Nephron progenitor cell (in vitro differentiated cells): ENCODE measurements around the gene MYO1D.

Experiments used
- DNase-seq: peaks from one replicate; pipeline ENCODE4 v3.0.0; 2021
- H3K27ac Mint-ChIP-seq: 2 replicates; pipeline ENCODE4 v1.8.0; 2021; ENCODE audit warnings: mild to moderate bottlenecking, moderate library complexity, mixed read lengths
- H3K27me3 Mint-ChIP-seq: 2 replicates; pipeline ENCODE4 v1.8.0; 2021; ENCODE audit warnings: mild to moderate bottlenecking, low read depth, mixed read lengths; ENCODE audit not compliant: poor library complexity
- H3K36me3 Mint-ChIP-seq: 2 replicates; pipeline ENCODE4 v1.8.0; 2021; ENCODE audit warnings: low read depth, mixed read lengths
- H3K4me1 Mint-ChIP-seq: 2 replicates; pipeline ENCODE4 v1.8.0; 2021; ENCODE audit warnings: mixed read lengths
- H3K4me3 Mint-ChIP-seq: 2 replicates; pipeline ENCODE4 v1.8.0; 2021; ENCODE audit warnings: mild to moderate bottlenecking, moderate library complexity, mixed read lengths
- H3K9me3 Mint-ChIP-seq: 2 replicates; pipeline ENCODE4 v1.8.0; 2021; ENCODE audit warnings: mild to moderate bottlenecking, moderate library complexity, mixed read lengths
- TF ChIP-seq, protein P1 (sequence below): fragments of 200-600 bp; sonication (generic); IDR thresholded peaks from 2 replicates; pipeline ENCODE4 v1.5.0; 2021; ENCODE audit warnings: antibody characterized with exemption

MYO1D gene

DNA sequence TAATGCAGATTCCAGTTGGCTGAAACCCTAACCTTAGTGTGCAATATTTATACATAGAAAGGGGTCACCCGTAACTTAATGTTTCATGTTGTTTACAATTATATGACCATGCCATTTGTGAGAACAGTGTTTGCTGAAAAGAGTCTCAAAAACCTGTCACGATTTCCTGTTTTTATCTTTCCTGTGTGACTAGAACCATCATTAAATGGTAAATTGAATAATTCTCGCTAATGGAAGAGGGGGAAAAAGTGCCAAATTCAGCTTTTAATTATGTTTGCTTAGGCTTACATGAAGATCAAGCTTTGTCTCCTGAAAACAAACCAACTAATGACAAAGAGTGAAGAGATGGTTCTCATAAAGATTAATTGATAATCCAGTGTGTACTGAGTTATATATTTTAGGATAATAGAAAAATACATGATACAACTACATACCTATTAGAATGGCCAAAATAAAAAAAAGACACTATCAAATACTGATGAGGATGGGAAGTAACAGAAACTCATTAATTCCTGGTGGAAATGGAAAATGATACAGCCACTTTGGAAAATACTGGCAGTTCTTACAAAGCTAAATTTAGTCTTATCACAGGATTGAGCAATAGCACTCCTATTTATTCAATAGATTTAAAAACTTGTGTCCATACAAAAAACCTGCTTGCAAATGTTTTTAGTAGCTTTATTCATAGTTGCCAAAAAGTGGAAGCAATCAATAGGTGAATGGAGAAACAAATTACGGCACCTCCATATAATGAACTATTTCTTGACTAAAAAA is 248.5 kb downstream of the MYO1D start:
- Mint-ChIP-seq H3K4me3 (no peak overlapping the region), H3K36me3 (no peaks in the 10 kb centered on the region), H3K27ac (no peak overlapping the region)

DNA sequence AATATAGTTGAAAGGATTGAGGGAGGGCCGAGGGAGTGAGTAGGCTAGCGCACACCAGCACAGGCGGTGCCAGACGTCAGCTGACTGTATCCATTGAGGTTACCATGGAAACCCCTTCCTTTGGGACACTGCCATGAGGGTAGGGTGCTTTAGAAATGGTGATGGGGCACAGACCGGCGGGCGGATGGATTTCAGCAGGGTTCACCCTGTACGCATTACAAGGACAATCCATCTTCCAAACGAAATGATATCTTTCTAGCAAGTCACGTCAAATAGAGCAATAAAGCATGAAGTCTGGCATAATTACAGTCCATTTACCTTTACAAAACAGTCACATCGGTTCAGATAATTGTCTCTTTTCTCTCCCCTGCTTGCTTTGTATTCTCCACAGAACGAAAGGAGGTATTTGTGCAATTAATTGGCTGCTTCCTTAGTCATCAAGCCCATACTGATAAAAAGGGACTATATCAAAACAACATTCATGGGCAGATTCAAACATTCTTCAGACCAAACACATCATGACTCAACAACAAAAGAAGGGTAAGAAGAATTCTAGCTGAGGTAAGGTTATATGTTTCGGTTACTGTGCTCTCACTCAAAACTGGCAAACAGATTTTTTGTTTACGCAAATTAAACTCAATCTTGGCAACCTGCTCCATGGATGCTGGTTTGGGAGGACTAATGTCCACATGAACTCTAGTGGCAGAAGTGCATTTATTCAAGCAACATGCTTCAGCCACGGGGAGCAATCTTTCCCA is 249.5 kb downstream of the MYO1D start:
- H3K9me3 Mint-ChIP-seq: no peaks in the 10 kb centered on the region
- no peaks in the 10 kb centered on the region for H3K27me3 Mint-ChIP-seq
- H3K4me1 Mint-ChIP-seq: peaks cover 21% of the 10 kb centered on the region
- H3K36me3 Mint-ChIP-seq: no peaks in the 10 kb centered on the region
- no peak overlapping the region for H3K27ac Mint-ChIP-seq
- TF ChIP-seq, protein P1, sequence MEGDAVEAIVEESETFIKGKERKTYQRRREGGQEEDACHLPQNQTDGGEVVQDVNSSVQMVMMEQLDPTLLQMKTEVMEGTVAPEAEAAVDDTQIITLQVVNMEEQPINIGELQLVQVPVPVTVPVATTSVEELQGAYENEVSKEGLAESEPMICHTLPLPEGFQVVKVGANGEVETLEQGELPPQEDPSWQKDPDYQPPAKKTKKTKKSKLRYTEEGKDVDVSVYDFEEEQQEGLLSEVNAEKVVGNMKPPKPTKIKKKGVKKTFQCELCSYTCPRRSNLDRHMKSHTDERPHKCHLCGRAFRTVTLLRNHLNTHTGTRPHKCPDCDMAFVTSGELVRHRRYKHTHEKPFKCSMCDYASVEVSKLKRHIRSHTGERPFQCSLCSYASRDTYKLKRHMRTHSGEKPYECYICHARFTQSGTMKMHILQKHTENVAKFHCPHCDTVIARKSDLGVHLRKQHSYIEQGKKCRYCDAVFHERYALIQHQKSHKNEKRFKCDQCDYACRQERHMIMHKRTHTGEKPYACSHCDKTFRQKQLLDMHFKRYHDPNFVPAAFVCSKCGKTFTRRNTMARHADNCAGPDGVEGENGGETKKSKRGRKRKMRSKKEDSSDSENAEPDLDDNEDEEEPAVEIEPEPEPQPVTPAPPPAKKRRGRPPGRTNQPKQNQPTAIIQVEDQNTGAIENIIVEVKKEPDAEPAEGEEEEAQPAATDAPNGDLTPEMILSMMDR: no peak
- peak; percentile 22 for DNase-seq
- H3K4me3 Mint-ChIP-seq: no peak overlapping the region

More for the DNA sequence above, 248.5 kb downstream of the MYO1D start:
- H3K27me3 Mint-ChIP-seq: no peaks in the 10 kb centered on the region
- H3K9me3 Mint-ChIP-seq: no peaks in the 10 kb centered on the region
- TF ChIP-seq, protein P1: no peak
- no peak for DNase-seq
- peaks cover 21% of the 10 kb centered on the region for H3K4me1 Mint-ChIP-seq

DNA sequence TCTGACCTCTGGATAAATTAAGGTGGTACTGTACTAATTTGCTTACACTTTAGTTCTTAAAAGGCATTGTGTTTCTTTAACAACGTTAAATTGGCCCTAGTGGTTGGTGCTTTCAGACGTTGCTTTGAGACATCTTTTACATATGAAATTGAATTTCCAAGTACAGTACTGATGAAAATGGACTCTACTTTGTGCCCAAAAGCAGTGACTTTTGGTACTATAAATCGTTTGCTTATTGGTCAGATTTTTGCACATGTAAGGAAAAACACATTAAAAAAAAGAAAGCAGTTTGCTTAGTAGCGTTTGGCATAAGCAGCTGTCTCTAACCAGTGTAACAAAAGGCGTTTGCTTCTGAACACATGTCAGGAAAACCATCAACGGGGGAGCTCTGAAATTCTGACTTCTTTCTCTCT is 250.5 kb downstream of the MYO1D start:
- H3K27ac Mint-ChIP-seq: no peak overlapping the region
- no peaks in the 10 kb centered on the region for H3K9me3 Mint-ChIP-seq
- TF ChIP-seq, protein P1: no peak
- H3K4me3 Mint-ChIP-seq: no peak overlapping the region
- no peaks in the 10 kb centered on the region for H3K27me3 Mint-ChIP-seq
- H3K4me1 Mint-ChIP-seq: peaks cover 25% of the 10 kb centered on the region
- DNase-seq: no peak
- H3K36me3 Mint-ChIP-seq: no peaks in the 10 kb centered on the region

DNA sequence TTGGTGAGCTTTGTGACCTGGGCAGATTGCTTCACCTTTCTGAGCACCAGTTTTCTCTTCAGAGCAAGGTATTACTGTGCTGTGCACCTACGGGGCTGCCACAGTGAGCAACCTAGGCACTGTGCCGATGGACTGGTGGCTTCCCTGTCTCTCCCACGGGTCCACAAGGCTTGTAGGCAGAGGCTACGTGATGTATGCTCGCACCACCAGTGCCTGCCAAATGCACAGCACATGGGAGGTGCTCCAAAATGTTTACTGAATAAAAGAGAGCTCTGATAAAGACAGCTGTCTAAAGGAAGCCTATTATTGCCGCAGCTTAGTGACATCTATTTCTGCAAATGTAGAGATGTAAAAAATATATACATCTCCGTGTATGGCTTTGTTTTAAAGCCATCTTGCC is 251.0 kb downstream of the MYO1D start:
- DNase-seq: no peak
- no peaks in the 10 kb centered on the region for H3K27me3 Mint-ChIP-seq
- no peak overlapping the region for H3K27ac Mint-ChIP-seq
- no peaks in the 10 kb centered on the region for H3K9me3 Mint-ChIP-seq
- TF ChIP-seq, protein P1: no peak
- H3K4me3 Mint-ChIP-seq: no peak overlapping the region
- no peaks in the 10 kb centered on the region for H3K36me3 Mint-ChIP-seq
- peaks cover 27% of the 10 kb centered on the region for H3K4me1 Mint-ChIP-seq

DNA sequence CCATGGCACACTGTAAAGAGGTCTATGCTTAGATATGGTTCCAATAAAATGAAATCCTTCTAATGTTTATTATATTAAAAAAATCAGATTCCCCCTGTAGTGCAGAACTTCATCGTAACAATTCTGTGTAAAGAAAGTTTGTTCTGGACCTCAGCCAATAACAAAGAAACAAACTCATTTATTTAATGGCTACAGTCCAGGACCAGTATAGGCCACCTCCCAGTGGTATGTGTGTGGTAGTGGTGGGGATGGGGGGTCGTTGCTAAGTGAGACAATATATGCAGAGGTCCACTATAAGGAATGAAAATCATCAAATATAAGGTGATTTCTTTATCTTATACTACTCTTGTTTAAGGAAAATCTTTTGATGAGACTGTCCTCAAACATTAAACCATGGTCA is 253.7 kb downstream of the MYO1D start:
- no peak for DNase-seq
- H3K4me1 Mint-ChIP-seq: peaks cover 22% of the 10 kb centered on the region
- TF ChIP-seq, protein P1: no peak
- H3K36me3 Mint-ChIP-seq: no peaks in the 10 kb centered on the region
- no peak overlapping the region for H3K27ac Mint-ChIP-seq
- no peaks in the 10 kb centered on the region for H3K9me3 Mint-ChIP-seq
- no peaks in the 10 kb centered on the region for H3K27me3 Mint-ChIP-seq
- H3K4me3 Mint-ChIP-seq: no peak overlapping the region
